ENCODE results near the gene ATP1A1.

DNA sequence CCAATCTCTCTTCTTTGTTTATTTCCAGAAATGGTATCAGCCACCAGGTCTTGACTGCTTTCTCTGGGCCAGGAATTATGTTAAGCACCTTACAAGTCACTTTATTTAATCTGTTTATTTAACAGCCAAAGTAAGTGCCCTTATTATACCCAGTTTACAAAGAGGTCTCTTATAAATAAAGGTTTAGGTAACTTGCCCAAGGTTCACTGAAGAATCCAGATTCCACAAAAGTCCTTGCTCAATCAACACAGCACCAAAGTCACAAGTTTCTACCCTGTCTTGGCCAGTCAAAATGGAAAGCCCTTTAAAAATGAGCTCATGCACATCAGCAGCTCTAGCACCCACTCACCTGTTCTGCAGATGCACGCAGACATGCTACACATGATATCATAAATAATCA lies 28.0 kb upstream of the ATP1A1 start:
- TF ChIP-seq, protein P1, sequence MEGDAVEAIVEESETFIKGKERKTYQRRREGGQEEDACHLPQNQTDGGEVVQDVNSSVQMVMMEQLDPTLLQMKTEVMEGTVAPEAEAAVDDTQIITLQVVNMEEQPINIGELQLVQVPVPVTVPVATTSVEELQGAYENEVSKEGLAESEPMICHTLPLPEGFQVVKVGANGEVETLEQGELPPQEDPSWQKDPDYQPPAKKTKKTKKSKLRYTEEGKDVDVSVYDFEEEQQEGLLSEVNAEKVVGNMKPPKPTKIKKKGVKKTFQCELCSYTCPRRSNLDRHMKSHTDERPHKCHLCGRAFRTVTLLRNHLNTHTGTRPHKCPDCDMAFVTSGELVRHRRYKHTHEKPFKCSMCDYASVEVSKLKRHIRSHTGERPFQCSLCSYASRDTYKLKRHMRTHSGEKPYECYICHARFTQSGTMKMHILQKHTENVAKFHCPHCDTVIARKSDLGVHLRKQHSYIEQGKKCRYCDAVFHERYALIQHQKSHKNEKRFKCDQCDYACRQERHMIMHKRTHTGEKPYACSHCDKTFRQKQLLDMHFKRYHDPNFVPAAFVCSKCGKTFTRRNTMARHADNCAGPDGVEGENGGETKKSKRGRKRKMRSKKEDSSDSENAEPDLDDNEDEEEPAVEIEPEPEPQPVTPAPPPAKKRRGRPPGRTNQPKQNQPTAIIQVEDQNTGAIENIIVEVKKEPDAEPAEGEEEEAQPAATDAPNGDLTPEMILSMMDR (IDR thresholded peaks at IDR 0.05) = no peak
- TF ChIP-seq EP300 (IDR thresholded peaks at IDR 0.05) (no peak), POLR2A (IDR thresholded peaks at IDR 0.05) (no peak)

All from ovary (tissue), 3 donors.